HPDE6-E6E7 (cell line): ENCODE data around the gene PDE9A.
"Not testable (repeated sequence)": the region's sequence is repeated elsewhere in the genome, so short reads cannot be mapped to it uniquely, and the experiment has no call there.

Experiments
- DNase-seq: peaks from one replicate; pipeline ENCODE4 v3.0.0; 2011; ENCODE audit warnings: missing footprints; ENCODE audit errors: extremely low spot score

The PDE9A gene

DNA sequence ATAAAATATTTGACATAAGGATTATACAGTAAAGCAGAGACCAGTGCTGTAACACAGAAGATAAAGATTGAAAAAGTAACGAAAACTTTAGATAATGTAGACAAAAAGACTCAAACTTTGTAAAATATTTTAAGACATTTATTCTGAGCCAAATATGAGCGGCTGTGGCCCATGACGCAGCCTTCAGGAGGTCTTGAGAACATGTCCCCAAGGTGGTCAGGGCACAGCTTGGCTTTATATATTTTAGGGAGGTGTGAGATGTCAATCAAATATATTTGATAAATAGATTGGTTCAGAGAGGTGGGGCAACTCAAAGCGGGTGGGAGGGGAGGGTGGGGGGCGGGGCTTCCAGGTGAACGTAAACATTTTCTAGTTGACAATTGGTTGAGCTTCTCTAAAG, 144.7 kb downstream of the PDE9A start:
- no peak for DNase-seq

DNA sequence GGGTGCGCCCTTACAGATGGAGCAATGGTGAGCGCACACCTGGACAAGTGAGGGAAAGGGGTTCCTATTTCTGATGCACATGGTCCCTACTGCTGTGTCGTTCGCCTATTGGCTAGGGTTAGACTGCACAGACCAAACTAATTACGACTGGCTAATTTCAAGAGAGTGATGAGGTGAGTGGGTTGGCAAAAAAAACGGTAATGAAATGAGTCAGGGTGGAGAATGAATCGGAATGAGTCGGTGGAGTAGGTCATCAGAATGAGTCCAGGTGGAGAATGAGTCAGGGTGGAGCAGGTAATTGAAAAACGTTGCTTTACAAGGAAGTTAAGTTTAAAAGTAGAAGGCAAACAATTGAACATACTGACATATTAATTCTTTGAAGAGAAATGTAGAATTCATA, 146.1 kb downstream of the PDE9A start:
- DNase-seq = peak; percentile 39

DNA sequence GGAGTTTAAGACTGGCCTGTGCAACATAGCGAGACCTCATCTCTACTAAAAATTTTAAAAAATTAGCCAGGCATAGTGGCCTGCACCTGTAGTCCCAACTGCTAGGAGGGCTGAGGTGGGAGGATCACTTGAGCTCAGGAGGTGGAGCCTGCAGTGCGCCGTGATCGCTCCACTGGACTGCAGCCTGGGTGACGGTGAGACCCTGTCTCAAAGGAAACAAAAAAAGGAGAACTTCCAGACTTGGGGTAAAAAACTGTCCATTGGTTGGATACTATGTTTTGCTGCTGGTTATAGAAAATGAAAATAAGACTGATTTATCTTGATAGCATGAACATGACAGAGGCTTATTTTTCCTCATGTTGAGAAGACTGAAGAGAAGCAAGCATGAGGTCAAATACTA, 146.5 kb downstream of the PDE9A start:
- no peak for DNase-seq

DNA sequence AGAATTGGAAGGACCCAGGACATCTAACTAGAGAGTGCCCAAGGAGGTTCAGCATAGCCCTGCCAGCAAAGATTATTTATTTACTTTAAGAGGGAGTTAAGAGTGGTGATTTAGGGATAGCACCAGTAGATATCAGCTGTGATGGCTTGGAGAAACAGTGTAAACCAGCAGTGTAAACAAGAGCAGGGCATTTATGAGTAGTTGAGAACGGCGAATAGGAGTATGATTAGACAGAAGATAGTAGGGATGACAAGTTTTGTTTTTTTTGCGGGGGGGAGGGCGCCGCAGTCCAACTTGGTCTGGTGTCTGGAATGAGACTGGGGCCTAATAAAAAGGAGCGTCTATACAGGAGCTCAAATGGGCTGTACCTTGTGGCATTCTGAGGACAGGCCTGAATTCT, 148.2 kb downstream of the PDE9A start:
- not testable (repeated sequence) for DNase-seq

DNA sequence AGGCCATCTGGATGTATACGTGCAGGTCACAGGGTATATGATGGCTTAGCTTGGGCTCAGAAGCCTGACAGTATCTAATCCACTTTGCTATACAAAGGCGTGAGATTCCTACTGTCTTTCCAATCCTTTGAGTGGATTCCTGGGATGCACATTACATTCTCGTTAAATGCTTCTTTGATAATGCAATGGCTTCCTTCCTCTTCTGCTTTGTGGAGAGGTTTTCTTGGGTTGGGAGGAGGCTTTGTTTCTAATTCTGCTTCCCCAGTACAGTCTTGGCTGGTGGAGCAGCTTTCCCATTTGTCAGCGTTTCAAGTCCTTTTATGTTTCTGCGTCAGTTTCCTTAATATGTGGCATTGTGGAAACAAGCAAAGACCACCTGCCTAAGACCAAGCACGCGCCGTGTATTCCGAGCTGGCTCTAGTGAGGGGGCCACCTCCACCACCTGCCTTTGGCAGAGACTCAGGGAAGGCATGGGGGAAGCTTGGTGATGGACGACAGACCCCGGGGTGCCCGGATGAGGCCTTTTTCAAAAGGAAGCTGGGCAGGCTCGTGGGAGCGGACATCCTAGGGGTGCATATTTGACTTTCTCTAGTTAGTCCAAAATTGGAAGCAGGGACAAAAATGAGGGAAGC, 153.2 kb downstream of the PDE9A start:
- DNase-seq = no peak

DNA sequence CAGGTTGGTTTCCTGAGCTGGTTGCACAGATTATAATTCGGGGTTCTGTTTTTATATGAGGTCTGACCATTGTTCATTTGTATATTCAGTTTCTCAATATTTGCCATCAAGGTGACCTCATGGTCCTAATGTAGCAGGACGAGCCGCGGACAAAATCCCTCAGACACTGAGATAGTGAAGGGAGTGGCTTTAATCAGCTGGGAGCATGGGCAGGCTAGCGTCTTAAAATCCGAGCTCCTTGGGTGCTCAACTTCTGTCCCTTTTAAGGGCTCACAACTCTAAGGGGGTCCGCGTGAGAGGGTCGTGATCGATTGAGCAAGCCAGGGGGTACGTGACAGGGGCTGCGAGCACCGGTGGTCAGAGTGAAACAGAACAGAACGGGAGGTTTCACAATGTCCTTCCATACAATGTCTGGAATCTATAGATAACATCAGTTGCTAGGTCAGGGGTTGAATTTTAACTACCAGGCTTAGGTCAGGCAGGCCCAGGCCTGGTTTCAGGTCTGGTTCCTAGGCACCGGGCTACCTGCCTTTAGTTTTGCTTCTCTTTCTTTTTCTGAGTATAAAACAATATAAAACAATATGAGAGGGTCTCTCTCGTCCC, 154.0 kb downstream of the PDE9A start:
- DNase-seq = not testable (repeated sequence)

DNA sequence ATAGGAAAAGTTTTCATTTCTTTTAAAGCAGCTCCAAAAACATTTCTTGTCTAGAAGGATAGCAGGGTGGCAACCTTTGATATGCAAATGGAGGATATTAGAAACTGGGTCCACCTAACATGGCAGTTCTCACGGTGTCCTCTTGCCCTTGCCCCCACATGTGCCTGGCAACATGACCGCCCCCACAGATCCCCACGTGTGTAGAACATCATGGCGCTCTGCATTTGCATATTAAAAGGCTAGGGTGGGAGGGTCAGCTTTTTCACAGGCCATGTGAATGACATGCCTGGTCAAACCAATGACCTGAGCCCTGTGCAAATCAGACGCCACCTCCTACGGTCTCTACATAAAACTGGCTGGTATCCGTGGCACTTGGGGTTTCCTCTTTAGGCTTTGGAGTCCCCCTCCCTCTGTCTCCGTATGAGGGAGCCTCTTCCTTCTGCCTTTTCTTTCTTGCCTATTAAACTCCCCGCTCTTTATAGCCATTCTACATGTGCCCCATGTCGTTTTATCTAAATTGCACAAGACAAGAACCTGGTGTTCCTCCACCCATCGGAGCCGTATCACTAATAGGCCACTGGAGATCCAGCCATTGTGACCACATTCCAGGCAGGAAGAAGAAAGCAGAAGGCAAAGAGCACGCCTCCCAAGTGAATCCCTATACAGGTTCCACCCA, 154.7 kb downstream of the PDE9A start:
- no peak for DNase-seq

DNA sequence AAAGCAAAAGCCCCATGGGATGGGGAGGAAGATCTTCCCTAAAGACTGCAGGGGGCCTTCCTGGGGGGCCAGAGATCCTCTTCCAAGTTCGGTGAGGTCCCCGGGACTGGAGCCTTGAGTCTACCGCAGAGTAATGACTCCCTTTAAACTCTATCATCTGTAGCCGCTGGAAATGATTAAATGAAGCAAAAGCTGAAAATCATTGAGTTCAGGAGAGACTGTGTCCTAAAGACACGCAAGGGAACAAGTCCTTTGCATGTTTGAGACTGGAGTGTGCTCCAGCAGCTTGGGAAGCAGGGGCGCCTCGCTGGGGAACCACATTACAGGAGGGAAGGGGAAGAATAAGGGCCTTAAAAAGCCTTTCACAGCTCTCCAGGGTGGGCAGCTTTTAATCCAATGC, 155.8 kb downstream of the PDE9A start:
- DNase-seq = no peak

DNA sequence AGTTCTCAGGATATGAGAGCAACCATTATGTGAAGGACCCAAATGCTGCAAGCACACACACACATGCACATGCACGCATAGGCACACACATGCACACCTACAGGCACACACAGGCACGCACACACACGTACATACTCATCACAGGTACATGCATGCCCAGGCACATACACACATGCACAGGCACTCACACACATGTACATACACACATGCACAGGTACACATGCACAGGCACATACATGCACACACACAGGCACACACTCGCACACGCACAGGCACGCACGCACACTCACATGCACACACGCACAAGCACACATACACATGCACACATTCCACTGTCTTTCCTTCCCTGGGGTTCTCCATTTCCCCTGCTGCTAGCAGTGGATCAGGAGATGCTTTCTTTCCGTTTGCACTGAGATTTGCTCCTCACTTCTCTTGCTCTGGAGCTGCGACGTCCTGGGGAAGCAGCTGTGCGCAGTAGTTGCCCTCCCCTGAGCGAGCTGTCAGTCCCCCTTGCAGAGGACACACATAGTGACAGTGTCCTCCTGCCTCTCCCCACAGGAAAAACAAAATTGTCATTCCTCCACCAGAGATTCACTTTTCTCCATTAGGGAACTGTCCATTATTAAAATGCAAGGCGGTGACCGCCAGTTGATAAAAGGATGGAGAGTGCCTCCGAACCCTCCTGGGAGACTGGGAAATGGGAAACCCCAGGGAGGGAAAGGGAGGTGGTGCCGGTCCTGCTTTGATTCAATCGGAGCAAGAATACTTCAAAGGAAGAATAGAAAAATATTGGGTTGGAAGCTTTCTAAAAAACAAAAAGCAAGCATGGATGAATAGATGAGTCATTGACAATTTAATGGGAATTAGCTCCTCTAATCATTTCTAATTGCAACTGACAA, 156.4 kb downstream of the PDE9A start:
- DNase-seq = no peak

DNA sequence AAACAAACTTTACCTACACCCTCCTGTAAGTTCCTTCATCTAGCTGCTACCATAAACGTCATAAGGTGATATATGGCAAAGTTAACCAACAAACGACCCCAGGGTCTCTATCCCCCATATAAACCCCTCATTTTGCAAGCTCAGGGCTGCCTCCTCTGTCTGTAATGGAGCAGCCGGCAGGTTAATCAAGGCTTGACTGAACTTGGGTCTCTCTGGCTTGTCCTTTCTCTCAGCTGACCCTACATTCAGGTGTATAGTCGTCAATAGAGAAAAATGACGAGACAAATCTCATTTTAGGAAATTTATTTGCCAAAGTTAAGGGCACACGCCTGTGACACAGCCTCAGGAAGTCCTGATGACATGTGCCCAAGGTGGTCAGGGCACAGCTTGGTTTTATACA, 158.5 kb downstream of the PDE9A start:
- no peak for DNase-seq

DNA sequence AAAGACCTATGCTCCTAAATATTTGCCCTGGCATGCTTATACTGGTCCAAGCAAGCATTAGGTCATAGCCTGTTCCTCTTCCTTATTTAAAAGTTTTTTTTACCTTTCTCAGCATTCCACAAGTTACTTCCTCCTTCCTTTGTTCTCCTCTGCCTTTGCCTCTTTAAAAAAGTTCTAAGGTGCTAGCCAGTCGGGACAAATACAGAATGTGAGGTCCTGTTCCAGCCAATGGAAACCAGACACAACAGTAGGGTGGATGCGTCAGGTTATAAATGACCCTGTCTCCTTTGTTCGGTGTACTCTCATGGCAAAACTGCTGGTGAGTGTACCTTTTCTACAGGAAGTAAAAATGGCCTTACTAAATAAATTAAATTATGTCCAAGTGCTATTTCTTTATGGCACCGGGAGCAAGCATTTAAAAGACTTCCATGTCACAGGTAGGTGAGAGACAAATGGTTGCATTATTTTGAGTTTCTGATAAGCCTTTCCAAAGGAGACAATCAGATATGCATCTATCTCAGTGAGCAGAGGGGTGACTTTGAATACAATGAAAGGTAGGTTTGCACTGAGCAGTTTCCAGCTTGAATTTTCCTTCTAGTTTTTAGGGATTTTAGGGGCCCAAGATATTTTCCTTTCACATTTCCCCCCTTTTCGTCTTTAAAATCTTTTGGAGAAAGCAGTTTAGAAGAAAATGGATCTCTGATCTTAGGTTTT, 159.3 kb downstream of the PDE9A start:
- not testable (repeated sequence) for DNase-seq

DNA sequence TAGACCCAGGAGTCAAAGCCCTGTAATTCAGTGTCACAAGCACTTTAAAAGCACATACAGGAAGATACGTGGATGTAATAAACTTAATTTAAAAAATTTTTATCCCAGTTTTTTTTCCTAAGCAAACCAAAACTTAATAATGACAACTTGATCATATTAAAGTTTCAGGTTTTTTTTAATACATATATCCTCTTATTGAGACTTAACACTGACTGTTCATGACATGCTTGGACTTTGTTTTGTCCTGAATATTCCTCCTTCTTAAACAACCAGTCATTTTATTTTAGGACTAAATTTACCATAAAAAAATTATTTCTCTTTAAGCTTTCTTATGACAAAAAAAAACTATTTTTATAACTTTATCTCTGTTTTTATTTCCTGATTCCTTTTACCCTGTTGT, 161.8 kb downstream of the PDE9A start:
- no peak for DNase-seq

DNA sequence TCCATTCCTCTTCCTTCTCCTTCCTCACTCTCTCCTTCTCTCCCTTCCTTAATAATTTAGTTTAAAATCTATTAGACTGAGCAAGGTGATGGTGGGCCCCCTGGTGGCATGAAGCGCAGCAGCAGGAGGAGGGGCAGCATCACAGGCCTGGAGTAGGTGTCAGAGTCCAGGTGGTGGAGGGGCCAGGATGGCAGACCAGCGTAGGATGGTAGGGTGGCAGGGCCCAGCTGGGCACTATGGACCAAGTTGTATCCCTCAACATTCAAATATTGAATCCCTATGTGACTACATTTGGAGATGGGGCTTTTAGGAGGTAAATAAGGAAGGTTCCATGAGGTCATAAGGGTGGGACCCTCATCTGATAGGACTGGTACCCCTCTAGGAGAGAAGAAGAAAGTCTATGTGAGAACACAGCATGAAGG, 164.9 kb downstream of the PDE9A start:
- no peak for DNase-seq

DNA sequence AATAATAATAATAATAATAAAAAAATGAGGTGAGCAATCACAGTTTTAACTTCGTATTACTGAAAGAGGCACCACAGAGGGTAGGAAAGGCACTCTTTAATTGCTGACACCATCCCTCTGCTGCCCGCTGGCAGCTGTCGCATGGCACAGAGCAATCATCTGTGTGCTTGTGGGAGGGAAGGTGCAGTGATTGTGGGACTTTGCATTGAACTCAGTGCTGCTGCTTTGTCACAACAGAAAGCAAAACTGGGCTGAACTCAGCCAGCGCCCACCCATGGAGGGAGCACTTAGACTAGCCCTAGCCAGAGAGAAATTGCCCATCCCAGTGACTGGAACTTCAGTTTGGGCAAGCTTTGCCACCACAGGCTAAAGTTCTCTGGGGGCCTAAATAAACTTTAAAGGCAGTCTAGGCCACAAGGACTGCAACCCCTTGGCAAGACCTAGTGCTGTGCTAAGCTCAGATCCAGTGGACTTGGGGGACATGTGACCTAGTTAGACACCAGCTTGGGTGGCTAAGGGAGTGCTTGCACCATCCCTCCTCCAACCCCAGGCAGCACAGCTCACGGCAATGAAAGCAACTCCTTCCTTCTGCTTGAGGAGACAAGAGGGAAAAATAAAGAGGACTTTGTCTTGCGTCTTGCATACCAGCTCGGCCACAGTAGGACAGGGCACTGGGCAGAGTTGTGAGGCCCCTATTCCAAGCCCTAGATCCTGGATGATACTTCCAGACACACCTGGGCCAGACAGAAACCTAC, 166.6 kb downstream of the PDE9A start:
- no peak for DNase-seq

DNA sequence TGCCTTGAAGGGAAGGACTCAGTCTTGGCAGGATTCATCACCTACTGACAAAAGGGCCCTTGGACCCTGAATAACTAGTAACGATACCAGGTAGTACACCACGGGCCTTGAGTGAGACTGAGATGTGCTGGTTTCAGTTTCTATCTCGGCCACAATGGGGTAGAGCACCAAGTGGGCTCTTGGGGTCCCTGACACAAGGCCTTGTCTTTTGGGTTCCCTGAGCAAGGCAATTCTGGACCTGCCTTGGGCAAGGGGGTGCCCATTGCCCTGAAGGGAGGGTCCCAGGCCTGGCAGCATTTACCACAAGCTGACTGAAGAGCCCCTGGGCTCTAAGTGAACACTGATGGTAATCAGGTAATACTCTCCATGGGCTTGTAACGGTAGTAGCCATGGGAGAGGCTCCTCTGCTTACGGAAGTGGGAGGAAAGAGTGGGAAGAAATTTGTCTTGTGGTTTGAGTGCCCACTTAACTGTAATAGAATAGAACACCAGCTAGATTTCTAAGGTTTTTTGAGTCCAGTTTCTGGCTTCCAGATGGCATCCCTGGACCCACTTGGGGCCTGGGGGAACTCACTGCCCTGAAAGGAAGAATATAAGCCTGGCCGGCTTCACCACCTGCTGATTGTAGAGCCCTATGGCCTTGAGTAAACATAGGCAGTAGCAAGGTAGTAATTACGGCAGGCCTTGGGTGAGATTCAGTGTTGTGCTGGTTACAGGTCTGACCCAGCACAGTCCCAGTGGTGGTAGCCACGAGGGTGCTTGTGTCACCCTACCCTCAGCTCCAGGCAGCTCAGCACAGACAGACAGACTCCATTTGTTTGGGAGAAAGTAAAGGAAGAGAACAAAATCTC, 167.4 kb downstream of the PDE9A start:
- DNase-seq = no peak
